ENCODE results near the gene KCNK10. TPM values are rescaled to one million over a fixed set of nuclear protein-coding genes. Genes with fewer than 3 reads are reported as not detected.

Gene KCNK10
- total RNA-seq, 1 experiment from 2014 or later, result 2.9 TPM

GRCh38 chr14:88258021-88258420 is 65.0 kb downstream of the KCNK10 start:
- no peak overlapping the region for H3K4me3 ChIP-seq (ENCODE audit: low read depth, low read length)
- POLR2A ChIA-PET, result no interaction called here
- DNase-seq, result no peak
- Mint-ChIP-seq H3K27me3 (ENCODE audit: insufficient read depth, unreplicated experiment) (no peaks in the 10 kb centered on the region), H3K4me3 (ENCODE audit: unreplicated experiment) (no peak overlapping the region), H3K27ac (ENCODE audit: unreplicated experiment) (no peak overlapping the region), H3K9me3 (ENCODE audit: unreplicated experiment) (no peaks in the 10 kb centered on the region), H3K36me3 (ENCODE audit: insufficient read depth, unreplicated experiment) (no peaks in the 10 kb centered on the region), H3K4me1 (ENCODE audit: low read depth, unreplicated experiment) (peaks cover 7% of the 10 kb centered on the region)
- H3K9me3 ChIP-seq, result no peaks in the 10 kb centered on the region
- intact Hi-C loops (cut with micrococcal nuclease; ENCODE audit: unreplicated experiment), result no loop called here
- TF ChIP-seq CTCF (IDR thresholded peaks at IDR 0.05; ENCODE audit: insufficient read depth in 1 of 2, low read depth in 1 of 2, low read length in 1 of 2, severe bottlenecking in 1 of 2, unreplicated experiment in 1 of 2), result no peak
- no peaks in the 10 kb centered on the region for H3K4me1 ChIP-seq
- no TSS peak for BruUV-seq (replicated peaks)
- CTCF ChIA-PET, result interaction anchor here (1.0 kb wide), 1 partner anchor 69 kb away, joined by 3 read pairs; no protein-coding TSS in a partner anchor
- H3K27me3 ChIP-seq (replicated peaks; ENCODE audit: control insufficient read depth, insufficient read depth, low read length), result no peaks in the 10 kb centered on the region
- no peaks in the 10 kb centered on the region for H3K36me3 ChIP-seq (ENCODE audit: control insufficient read depth, insufficient read depth, low read length)

DNA sequence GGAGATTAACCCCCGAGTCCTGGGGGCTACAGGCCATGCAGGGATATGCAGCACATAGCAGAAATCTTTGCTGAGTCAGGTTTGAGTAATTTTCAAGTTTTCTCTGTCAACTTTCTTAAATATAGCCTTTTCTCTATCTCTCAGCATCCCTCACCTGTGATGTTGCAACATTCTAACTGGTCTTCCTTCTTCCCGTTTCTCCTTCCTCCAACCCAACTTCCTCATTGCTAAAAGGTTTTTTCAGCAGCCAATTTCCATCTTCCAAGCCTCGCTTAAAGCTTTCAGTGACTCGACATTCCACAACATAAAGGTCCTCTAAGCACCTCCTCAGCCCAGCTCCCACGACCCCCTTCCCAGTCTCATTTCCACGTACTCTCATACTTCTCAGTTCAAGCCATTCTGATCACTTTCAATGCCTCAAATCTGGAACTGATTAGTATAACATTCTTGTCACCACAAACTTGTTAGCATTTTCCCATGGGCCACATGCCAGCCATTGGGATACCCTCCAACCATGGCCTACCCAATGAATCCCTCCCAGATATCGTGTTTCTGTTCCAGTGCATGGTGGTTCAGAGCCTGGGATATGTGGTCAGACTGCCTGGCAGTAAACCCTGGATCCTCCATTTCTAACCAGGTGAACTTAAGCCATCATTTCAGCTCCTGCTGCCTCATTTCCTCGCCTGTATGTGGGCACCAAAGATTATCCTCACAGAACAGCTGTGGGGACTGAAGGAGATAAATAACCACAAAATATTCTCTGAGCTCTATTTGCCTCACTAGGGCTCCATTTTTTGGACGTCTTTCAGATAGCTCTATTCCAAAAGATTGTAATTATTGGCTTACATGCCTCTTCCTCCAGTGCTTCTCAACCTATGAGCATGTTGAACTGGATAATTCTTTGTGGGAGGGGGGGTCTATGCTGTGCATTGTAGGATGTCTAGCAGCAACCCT is 65.8 kb downstream of the KCNK10 start:
- no peaks in the 10 kb centered on the region for H3K27me3 Mint-ChIP-seq (ENCODE audit: insufficient read depth, unreplicated experiment)
- H3K36me3 ChIP-seq (ENCODE audit: control insufficient read depth, insufficient read depth, low read length), result no peaks in the 10 kb centered on the region
- no TSS peak for BruUV-seq (replicated peaks)
- no peaks in the 10 kb centered on the region for H3K9me3 Mint-ChIP-seq (ENCODE audit: unreplicated experiment)
- H3K4me1 Mint-ChIP-seq (ENCODE audit: low read depth, unreplicated experiment), result no peaks in the 10 kb centered on the region
- TF ChIP-seq CTCF (IDR thresholded peaks at IDR 0.05; ENCODE audit: insufficient read depth in 1 of 2, low read depth in 1 of 2, low read length in 1 of 2, severe bottlenecking in 1 of 2, unreplicated experiment in 1 of 2), result no peak
- no peaks in the 10 kb centered on the region for H3K36me3 Mint-ChIP-seq (ENCODE audit: insufficient read depth, unreplicated experiment)
- H3K27me3 ChIP-seq (replicated peaks; ENCODE audit: control insufficient read depth, insufficient read depth, low read length), result no peaks in the 10 kb centered on the region
- no peak overlapping the region for H3K4me3 ChIP-seq (ENCODE audit: low read depth, low read length)
- H3K4me1 ChIP-seq, result no peaks in the 10 kb centered on the region
- H3K27ac Mint-ChIP-seq (ENCODE audit: unreplicated experiment), result no peak overlapping the region
- no peak for DNase-seq
- ChIA-PET POLR2A (interaction anchor here (0.5 kb wide), 1 partner anchor 34 kb away, joined by 4 read pairs; no protein-coding TSS in a partner anchor), CTCF (interaction anchor here (1.0 kb wide), 1 partner anchor 68 kb away, joined by 3 read pairs; no protein-coding TSS in a partner anchor)
- H3K9me3 ChIP-seq, result no peaks in the 10 kb centered on the region
- intact Hi-C loops (cut with micrococcal nuclease; ENCODE audit: unreplicated experiment), result no loop called here
- no peak overlapping the region for H3K4me3 Mint-ChIP-seq (ENCODE audit: unreplicated experiment)

- H3K9me3 Mint-ChIP-seq (ENCODE audit: unreplicated experiment), result no peaks in the 10 kb centered on the region
Measured at GRCh38 chr14:88255798-88256197, 67.3 kb downstream of the KCNK10 start.

More at GRCh38 chr14:88255798-88256197, 67.3 kb downstream of the KCNK10 start:
- Histone ChIP-seq H3K4me3 (ENCODE audit: low read depth, low read length) (no peak overlapping the region), H3K36me3 (ENCODE audit: control insufficient read depth, insufficient read depth, low read length) (no peaks in the 10 kb centered on the region), H3K27me3 (replicated peaks; ENCODE audit: control insufficient read depth, insufficient read depth, low read length) (no peaks in the 10 kb centered on the region), H3K4me1 (no peaks in the 10 kb centered on the region), H3K9me3 (no peaks in the 10 kb centered on the region)
- Mint-ChIP-seq H3K27me3 (ENCODE audit: insufficient read depth, unreplicated experiment) (no peaks in the 10 kb centered on the region), H3K36me3 (ENCODE audit: insufficient read depth, unreplicated experiment) (no peaks in the 10 kb centered on the region), H3K4me1 (ENCODE audit: low read depth, unreplicated experiment) (no peaks in the 10 kb centered on the region), H3K27ac (ENCODE audit: unreplicated experiment) (no peak overlapping the region), H3K4me3 (ENCODE audit: unreplicated experiment) (no peak overlapping the region)
- no peak for TF ChIP-seq CTCF (IDR thresholded peaks at IDR 0.05; ENCODE audit: insufficient read depth in 1 of 2, low read depth in 1 of 2, low read length in 1 of 2, severe bottlenecking in 1 of 2, unreplicated experiment in 1 of 2)
- DNase-seq, result no peak
- intact Hi-C loops (cut with micrococcal nuclease; ENCODE audit: unreplicated experiment), result no loop called here
- no TSS peak for BruUV-seq (replicated peaks)
- POLR2A ChIA-PET, result no interaction called here
- CTCF ChIA-PET, result no interaction called here

Data from Caco-2 (cell line).